K562 treated with DMSO at 1 percent for 12 hours (cell line): ENCODE results near the gene DLX6. TPM values are rescaled to one million over a fixed set of nuclear protein-coding genes. Genes with fewer than 3 reads are reported as not detected.

Experiments
- total RNA-seq: library from RNA; unstranded; fragments of 300-600 nt; gene quantifications from 2 replicates; pipeline ENCODE4 v1.2.3, GENCODE V29; 2022; ENCODE audit not compliant: insufficient read depth

The DLX6 gene
- total RNA-seq, result not detected in 2 replicates

DNA sequence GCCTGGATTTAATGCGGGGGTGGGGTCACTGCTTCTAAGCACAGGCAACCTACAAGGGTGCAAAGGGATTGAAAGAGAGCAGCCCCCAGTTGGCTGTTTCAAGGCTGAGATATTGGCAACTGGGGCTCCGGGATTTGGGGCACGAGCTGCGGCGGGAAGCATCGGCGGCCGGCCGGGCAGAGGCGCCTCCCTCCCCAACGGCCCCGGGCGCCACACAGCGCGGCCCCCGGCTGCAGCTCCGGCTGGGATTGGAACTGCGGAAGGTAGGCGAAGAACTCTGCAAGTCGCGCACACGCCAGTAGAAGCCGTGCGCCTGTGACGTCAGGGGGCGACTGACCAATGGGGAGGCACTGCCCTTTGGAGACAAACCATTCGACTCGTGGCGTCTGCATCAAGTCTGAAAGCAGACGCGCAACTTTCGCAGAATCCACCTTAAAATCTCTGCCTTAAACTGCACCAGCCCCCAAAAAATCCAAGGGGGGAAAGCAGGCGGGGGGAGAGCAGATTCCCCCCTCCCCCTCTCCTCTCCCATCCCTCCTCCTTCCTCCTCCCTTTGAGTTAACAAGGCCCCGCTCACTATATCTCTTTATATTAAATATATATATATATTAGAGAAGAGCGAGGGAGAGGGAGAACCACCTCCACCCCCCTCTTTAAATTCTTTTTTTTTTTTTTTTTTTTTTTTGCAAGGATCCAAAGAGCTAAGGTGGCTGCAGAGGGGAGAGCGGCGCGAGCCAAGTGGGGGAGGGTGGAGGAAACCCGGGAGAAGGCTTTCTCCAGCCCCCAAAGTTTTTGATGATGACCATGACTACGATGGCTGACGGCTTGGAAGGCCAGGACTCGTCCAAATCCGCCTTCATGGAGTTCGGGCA, at the start of gene DLX6:
DLX6 (plus strand) TSS at position 371 of the 872 bp plus-strand sequence; CDS start at position 796, 425 bp downstream.

DNA sequence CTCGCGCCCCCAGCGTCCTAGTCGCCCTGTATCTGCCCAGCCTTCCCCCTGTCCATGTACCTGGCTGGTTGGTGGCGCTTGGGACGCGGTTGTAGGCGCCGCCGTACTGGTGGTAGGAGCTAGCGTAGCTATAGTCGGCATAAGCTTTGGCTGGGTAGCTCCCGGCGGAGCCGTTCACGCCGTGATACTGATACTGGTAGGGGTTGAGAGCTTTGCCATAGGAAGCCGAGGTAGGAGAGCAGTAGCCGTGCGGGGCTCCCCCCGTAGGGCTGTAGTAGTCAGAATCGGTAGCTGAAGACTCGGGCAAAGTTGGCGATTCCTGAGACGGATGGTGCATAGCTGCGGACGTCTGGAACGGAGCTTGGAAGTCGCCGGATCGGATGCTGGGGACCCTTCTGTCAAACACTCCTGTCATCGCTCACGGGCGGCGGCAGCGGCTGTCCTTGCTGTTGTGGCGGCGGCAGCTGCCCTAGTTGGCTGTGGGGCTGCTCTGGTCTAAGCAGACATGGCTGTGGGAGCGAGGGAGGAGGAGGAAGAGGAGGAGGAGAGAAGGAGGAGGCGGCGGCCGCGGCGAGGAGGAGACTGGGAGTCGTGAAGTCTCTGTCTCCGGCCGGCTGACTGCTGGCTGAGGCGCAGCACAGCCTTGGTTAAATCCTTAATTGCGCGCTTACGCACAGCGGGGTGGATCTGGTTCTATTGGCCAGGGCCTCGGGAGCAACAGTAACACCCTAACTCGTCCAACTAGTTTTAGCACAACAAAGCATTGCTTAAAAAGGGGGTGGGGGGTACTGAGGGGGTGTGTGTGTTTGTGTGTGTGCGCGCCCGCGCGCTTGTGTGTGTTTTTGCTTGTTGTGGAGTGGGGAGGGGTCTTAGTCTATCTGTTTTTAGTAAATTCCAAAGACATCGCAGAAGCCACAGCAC, 19.1 kb downstream of the DLX6 start, which contains the start of gene DLX5:
DLX5 (minus strand) TSS at position 623 of the 921 bp plus-strand sequence; CDS start at position 415, 208 bp downstream.

Other genes with a start within 250 kb of the DLX6 start
- gene DLX5, start 19.3 kb downstream of the DLX6 start, total RNA-seq, result not detected in 2 replicates
- gene SDHAF3, start 112.1 kb downstream of the DLX6 start, total RNA-seq, result 28.3 and 44.1 TPM in 2 replicates